Endodermal cell (in vitro differentiated cells): ENCODE data around the gene DNMT3A. TPM values are rescaled to one million over a fixed set of nuclear protein-coding genes. Genes with fewer than 3 reads are reported as not detected.

Experiments used
- DNase-seq: peaks from one replicate; pipeline ENCODE4 v3.0.0-alpha.2; 2017
- H3K27ac ChIP-seq: 2 replicates; pipeline ENCODE4 v1.5.1; 2013; ENCODE audit warnings: mild to moderate bottlenecking, low read depth, low read length, moderate library complexity
- H3K27me3 ChIP-seq: 2 replicates; pipeline ENCODE4 v1.6.1; 2013; ENCODE audit warnings: mild to moderate bottlenecking, low read length, moderate library complexity; ENCODE audit not compliant: insufficient read depth, control insufficient read depth, poor library complexity, severe bottlenecking
- H3K36me3 ChIP-seq: 2 replicates; pipeline ENCODE4 v1.7.0; 2013; ENCODE audit warnings: mild to moderate bottlenecking, low read length, moderate library complexity; ENCODE audit not compliant: control insufficient read depth, insufficient read depth
- H3K4me1 ChIP-seq: one replicate; pipeline ENCODE4 v1.7.0; 2013; ENCODE audit warnings: low read length; ENCODE audit not compliant: control insufficient read depth, insufficient read depth
- H3K4me3 ChIP-seq: 2 replicates; pipeline ENCODE4 v1.5.1; 2013; ENCODE audit warnings: mild to moderate bottlenecking, low read length, moderate library complexity
- H3K9ac ChIP-seq: 2 replicates; pipeline ENCODE4 v1.6.1; 2013; ENCODE audit warnings: mild to moderate bottlenecking, low read length, moderate library complexity; ENCODE audit not compliant: poor library complexity, severe bottlenecking; ENCODE audit errors: extremely low read depth
- H3K9me3 ChIP-seq: 2 replicates; pipeline ENCODE4 v1.6.1; 2013; ENCODE audit warnings: mild to moderate bottlenecking, low read length, moderate library complexity; ENCODE audit not compliant: control insufficient read depth
- H3K27ac Mint-ChIP-seq: 2 replicates; pipeline ENCODE4 v1.8.0; 2020; ENCODE audit warnings: mixed read lengths
- H3K27me3 Mint-ChIP-seq: 2 replicates; pipeline ENCODE4 v1.8.0; 2021; ENCODE audit warnings: mild to moderate bottlenecking, mixed read lengths; ENCODE audit not compliant: insufficient read depth
- H3K36me3 Mint-ChIP-seq: 2 replicates; pipeline ENCODE4 v1.8.0; 2020; ENCODE audit warnings: low read depth, mixed read lengths
- H3K4me1 Mint-ChIP-seq: 2 replicates; pipeline ENCODE4 v1.8.0; 2020; ENCODE audit warnings: mixed read lengths
- H3K4me3 Mint-ChIP-seq: 2 replicates; pipeline ENCODE4 v1.8.0; 2020; ENCODE audit warnings: mild to moderate bottlenecking, moderate library complexity, mixed read lengths
- H3K9me3 Mint-ChIP-seq: 2 replicates; pipeline ENCODE4 v1.8.0; 2020; ENCODE audit warnings: mild to moderate bottlenecking, mixed read lengths
- CTCF ChIP-seq: fragments of 200-600 bp; sonication (generic); conservative IDR thresholded peaks from 2 replicates; pipeline ENCODE4 v1.5.0; 2021; ENCODE audit warnings: antibody characterized with exemption, mild to moderate bottlenecking
- WGBS, 2 experiments: methylation state at CpG; one replicate each; pipeline versions ENCODE4 v1.1.5 to v1.1.7; 2013; ENCODE audit warnings: missing lambda C conversion rate in 2 of 2, mixed read lengths in 1 of 2; ENCODE audit not compliant: insufficient coverage in 1 of 2, insufficient read length in 1 of 2; 5-methylcytosine and 5-hydroxymethylcytosine counted together
- total RNA-seq, 2 donors: library from RNA; stranded (reverse); fragmentation: NEBNext Ultra II Directional in 1 of 2; extraction: Animal tissue kit (Norgen Biotek cat#: 25700) in 1 of 2; gene quantifications; 2 replicates in 1 of 2; 3 replicates in 1 of 2; pipeline ENCODE4 v1.2.1, GENCODE V29; 2021

Gene DNMT3A
- total RNA-seq, 2 donors from 2014 or later: 124 to 139 TPM

GRCh38 chr2:25373269-25373981 is 31.7 kb upstream of the DNMT3A start:
- H3K4me3 Mint-ChIP-seq: no peak overlapping the region

GRCh38 chr2:25372405-25373268 is 30.9 kb upstream of the DNMT3A start:
- WGBS, 2 experiments: 87 to 88% methylated on average over 11 to 25 of the region's 25 CpGs
- Mint-ChIP-seq H3K36me3 (peaks cover 2% of the 10 kb centered on the region), H3K27me3 (peaks cover 16% of the 10 kb centered on the region), H3K4me1 (peaks cover 23% of the 10 kb centered on the region), H3K9me3 (peaks cover 2% of the 10 kb centered on the region), H3K27ac (peak overlapping the region; percentile 24), H3K4me3 (no peak overlapping the region)
- Histone ChIP-seq H3K4me1 (peaks cover 6% of the 10 kb centered on the region), H3K9ac (no peak overlapping the region), H3K4me3 (no peak overlapping the region), H3K27ac (no peak overlapping the region), H3K36me3 (no peaks in the 10 kb centered on the region), H3K27me3 (no peaks in the 10 kb centered on the region), H3K9me3 (no peaks in the 10 kb centered on the region)
- DNase-seq: peak; percentile 48
- no peak for TF ChIP-seq CTCF

More at GRCh38 chr2:25373269-25373981, 31.7 kb upstream of the DNMT3A start:
- H3K27me3 Mint-ChIP-seq: peaks cover 18% of the 10 kb centered on the region
- peaks cover 6% of the 10 kb centered on the region for H3K4me1 ChIP-seq
- H3K36me3 Mint-ChIP-seq: peaks cover 2% of the 10 kb centered on the region
- H3K27me3 ChIP-seq: no peaks in the 10 kb centered on the region
- peak; percentile 38 for DNase-seq
- no peak overlapping the region for H3K4me3 ChIP-seq
- 94 to 97% methylated on average over 16 to 20 of the region's 20 CpGs for WGBS, 2 experiments
- peaks cover 3% of the 10 kb centered on the region for H3K9me3 Mint-ChIP-seq
- H3K9me3 ChIP-seq: no peaks in the 10 kb centered on the region
- no peak overlapping the region for H3K27ac Mint-ChIP-seq
- no peak overlapping the region for H3K9ac ChIP-seq
- no peak overlapping the region for H3K27ac ChIP-seq
- H3K36me3 ChIP-seq: no peaks in the 10 kb centered on the region
- no peak for TF ChIP-seq CTCF
- peaks cover 23% of the 10 kb centered on the region for H3K4me1 Mint-ChIP-seq

- WGBS, 2 experiments: 90 to 96% methylated on average over 17 to 27 of the region's 27 CpGs
- Mint-ChIP-seq H3K27me3 (peaks cover 15% of the 10 kb centered on the region), H3K36me3 (no peaks in the 10 kb centered on the region), H3K4me1 (peaks cover 18% of the 10 kb centered on the region), H3K27ac (no peak overlapping the region), H3K4me3 (no peak overlapping the region), H3K9me3 (no peaks in the 10 kb centered on the region)
- DNase-seq: peak; percentile 47
- Histone ChIP-seq H3K27me3 (no peaks in the 10 kb centered on the region), H3K27ac (no peak overlapping the region), H3K36me3 (no peaks in the 10 kb centered on the region), H3K4me1 (no peaks in the 10 kb centered on the region), H3K9ac (no peak overlapping the region), H3K4me3 (no peak overlapping the region), H3K9me3 (no peaks in the 10 kb centered on the region)
- TF ChIP-seq CTCF: no peak
These were observed 29.8 kb upstream of the DNMT3A start for GRCh38 chr2:25371253-25372241.
